Midbrain (tissue), 1 donor: ENCODE measurements around the gene PHF21B.

Source experiments
- DNase-seq: peaks from one replicate; lab custom pipeline; 2025; lab: John Stamatoyannopoulos, UW

PHF21B gene

GRCh38 chr22:44893731-44894080, 116.1 kb downstream of the PHF21B start:
- DNase-seq: no peak

GRCh38 chr22:44892803-44893730, 116.7 kb downstream of the PHF21B start:
- DNase-seq: no peak

GRCh38 chr22:44892243-44892642, 117.6 kb downstream of the PHF21B start:
- no peak for DNase-seq

- no peak for DNase-seq
These were observed 118.0 kb downstream of the PHF21B start for GRCh38 chr22:44891791-44892190.

- DNase-seq: no peak
These were observed 118.5 kb downstream of the PHF21B start for GRCh38 chr22:44891293-44891747.

- DNase-seq: no peak
These were observed 119.2 kb downstream of the PHF21B start for GRCh38 chr22:44890416-44891292.

- no peak for DNase-seq
These were observed 120.4 kb downstream of the PHF21B start for GRCh38 chr22:44889255-44889878.

GRCh38 chr22:44888491-44889254, 121.1 kb downstream of the PHF21B start:
- DNase-seq: no peak

GRCh38 chr22:44887941-44888366, 121.9 kb downstream of the PHF21B start:
- no peak for DNase-seq

GRCh38 chr22:44885806-44886360, 123.9 kb downstream of the PHF21B start:
- no peak for DNase-seq

- no peak for DNase-seq
These were observed 124.6 kb downstream of the PHF21B start for GRCh38 chr22:44884968-44885805.

- DNase-seq: no peak
These were observed 125.2 kb downstream of the PHF21B start for GRCh38 chr22:44884562-44884961.

GRCh38 chr22:44883011-44883421, 126.8 kb downstream of the PHF21B start:
- no peak for DNase-seq

- no peak for DNase-seq
These were observed 127.4 kb downstream of the PHF21B start for GRCh38 chr22:44882226-44882905.

- no peak for DNase-seq
These were observed 128.2 kb downstream of the PHF21B start for GRCh38 chr22:44881624-44882023.

GRCh38 chr22:44880610-44881290, 129.1 kb downstream of the PHF21B start:
- DNase-seq: no peak

GRCh38 chr22:44879301-44879680, 130.5 kb downstream of the PHF21B start:
- no peak for DNase-seq

- DNase-seq: no peak
These were observed 131.1 kb downstream of the PHF21B start for GRCh38 chr22:44878483-44879300.
